Stimulated activated CD4-positive, alpha-beta T cell treated with anti-CD3 and anti-CD28 coated beads, TNF-alpha, amount 100 ng/mL, for 48 hours (primary cell): ENCODE data around the gene ABCB9.
"Not testable (repeated sequence)": the region's sequence is repeated elsewhere in the genome, so short reads cannot be mapped to it uniquely, and the experiment has no call there.

Experiments
- DNase-seq, 3 donors: peaks; one replicate each; pipeline ENCODE4 v3.0.0-alpha.2; 2020; ENCODE audit warnings: low read depth in 3 of 3

Gene ABCB9

GRCh38 chr12:122937622-122938091 is 28.6 kb downstream of the ABCB9 start:
- no peak for DNase-seq

DNA sequence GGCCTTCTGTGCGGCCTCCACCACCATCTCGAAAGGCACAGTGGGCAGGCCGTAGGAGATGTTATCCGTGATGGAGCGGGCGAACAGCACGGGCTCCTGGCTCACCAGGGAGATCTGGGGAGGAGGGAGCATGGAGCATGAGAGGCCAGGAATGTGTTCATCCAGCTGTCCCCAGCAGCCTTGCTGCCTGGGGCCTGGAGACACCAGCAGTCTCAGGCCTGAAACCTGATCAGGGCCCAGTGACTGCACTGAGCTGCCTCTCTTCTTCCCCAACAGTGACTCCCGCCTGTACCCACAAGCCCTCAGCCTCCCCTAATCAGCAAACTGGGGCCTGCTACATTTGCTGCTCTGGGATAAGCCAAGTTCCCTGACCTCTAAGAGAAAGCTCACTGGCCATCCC is 30.9 kb downstream of the ABCB9 start:
- no peak for DNase-seq

GRCh38 chr12:122934722-122935121 is 31.5 kb downstream of the ABCB9 start:
- no peak for DNase-seq

DNA sequence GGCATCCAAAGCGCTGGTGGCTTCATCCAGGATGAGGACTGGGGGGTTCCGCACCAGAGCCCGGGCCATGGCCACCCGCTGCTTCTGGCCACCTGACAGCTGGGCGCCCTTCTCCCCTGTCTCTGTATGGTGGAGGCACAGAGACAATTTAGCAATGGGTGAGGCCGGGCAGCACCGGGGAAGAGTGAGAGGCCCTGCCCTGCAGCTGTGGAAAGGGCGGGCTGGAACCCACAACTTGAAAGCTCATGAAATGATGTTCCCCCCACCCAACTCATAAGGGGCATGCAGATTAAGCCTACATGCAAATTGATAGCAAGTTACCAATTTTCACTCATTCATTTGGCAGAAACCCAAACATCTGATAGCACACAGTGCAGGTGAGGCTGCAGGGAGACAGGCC is 34.1 kb downstream of the ABCB9 start:
- DNase-seq: no peak

DNA sequence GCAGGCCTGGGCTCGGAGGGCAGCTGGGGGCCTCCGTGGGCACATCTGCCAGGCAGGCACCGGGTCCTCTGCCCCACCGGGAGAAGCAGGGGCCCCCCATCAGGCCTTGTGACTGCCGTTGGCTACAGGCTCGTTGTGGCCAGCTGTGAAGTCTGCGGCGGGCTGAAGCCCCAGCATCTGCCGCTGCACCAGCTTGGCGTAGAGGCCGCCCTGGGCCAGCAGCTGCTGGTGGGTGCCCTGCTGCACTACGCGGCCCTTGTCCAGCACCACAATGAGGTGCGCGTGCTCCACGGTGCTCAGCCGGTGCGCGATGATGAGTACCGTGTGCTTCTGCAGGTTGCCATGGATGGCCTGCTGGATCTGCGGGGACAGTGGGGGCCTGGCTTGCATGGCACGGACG is 36.5 kb downstream of the ABCB9 start:
- DNase-seq: no peak

GRCh38 chr12:122929148-122929538 is 37.1 kb downstream of the ABCB9 start:
- no peak for DNase-seq

DNA sequence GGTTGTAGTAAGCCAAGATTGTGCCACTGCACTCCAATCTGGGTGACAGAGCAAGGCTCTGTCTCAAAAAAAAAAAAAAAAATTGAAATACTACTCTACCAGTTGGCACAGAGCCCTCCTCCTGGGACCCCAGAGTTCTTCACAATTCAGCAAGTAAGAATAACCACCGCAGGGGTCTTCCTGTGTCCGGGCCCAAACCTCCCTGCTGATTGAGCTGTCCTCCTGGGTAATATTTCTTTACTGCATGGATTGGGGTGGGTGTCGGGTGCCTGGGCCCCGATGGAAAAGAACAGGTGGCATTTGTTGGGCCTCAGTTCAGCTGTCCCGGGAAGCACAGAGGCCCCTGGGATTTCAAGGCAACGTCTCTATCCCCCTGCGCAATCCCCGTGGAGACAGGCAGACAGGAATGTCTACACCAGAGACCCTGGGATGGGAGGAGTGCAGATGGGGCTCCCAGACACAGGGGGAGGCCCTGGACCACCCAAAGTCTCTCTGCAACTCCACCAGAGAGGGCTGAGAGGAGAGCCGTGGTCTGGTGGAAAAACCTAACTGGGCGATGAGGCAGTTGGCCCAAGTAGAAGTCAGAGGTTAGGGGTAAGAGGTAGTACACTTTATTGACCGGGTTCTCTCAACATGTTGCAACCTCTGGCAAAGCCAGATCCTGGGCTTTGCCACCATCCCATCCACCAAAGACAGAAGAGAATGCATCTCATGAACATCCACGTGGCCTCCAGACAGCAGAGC is 37.7 kb downstream of the ABCB9 start:
- DNase-seq: no peak

- DNase-seq: no peak
These were observed 38.4 kb downstream of the ABCB9 start for GRCh38 chr12:122927756-122928403.

DNA sequence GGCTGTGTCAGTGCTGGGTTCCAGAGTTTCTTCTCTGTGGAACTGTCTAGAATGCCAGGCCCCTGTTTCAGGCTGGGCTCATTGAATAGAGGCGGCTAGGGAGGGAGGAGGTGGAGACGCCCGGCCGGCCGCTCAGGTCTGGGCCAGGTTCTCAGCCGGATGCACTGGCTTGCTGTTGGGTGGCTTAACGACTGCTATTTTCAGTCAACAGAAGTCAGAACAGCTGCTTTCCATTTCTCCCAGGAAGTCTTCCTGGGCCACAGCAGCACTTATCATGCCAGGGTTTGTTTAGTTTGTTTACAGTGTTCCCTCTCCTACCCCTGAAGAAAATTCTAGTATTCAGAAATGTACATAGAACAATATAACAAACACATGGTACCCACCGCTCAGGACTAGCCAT is 44.3 kb downstream of the ABCB9 start:
- no peak for DNase-seq

DNA sequence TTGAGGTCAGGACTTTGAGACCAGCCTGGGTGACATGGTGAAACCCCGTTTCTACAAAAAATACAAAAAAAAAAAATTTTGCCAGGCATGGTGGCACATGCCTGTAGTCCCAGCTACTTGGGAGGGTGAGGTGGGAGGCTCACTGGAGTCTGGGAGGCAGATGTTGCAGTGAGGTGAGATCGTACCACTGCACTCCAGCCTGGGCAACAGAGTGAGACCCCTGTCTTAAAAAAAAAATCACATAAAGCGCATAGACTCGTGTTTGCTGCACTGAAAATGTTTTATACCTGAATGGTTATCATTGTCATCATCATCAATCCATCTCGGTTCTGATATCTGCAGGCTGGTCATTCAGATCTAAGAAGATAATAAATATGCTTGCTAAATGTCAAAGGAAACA is 45.6 kb downstream of the ABCB9 start:
- no peak for DNase-seq

- no peak for DNase-seq
These were observed 47.4 kb downstream of the ABCB9 start for GRCh38 chr12:122918827-122919226.

DNA sequence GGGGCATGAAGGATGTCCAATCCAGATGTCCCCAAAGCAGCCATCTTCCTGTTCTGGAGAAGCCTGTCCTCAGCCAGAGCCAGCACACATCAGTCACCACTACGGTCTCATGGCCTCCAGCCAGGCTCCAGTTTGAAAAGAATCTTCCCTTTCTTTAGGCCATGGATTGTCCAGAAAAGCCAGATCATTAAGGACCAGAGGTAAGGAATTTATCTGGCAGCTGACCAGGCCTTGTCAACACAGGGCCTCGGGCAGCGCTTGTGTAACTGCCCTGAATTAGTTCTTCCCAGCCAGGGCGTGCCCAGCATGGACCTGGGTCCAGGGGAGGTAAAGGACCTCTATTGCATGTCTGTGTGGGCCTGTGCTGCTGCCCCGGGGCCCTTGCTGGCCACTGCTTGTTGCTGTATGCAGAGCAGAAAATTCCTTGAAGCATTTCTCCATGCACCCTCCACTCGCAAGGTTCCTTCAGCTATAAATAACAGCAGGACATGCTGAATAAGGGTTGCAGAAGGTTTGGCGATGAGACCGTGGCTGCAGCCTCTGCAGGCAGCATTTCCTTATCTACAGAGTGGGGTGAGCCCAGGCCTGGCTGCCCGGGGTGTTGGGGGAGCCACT is 48.6 kb downstream of the ABCB9 start:
- no peak for DNase-seq

GRCh38 chr12:122909442-122910288 is 56.6 kb downstream of the ABCB9 start:
- no peak for DNase-seq

GRCh38 chr12:122908915-122909314 is 57.3 kb downstream of the ABCB9 start:
- no peak for DNase-seq

DNA sequence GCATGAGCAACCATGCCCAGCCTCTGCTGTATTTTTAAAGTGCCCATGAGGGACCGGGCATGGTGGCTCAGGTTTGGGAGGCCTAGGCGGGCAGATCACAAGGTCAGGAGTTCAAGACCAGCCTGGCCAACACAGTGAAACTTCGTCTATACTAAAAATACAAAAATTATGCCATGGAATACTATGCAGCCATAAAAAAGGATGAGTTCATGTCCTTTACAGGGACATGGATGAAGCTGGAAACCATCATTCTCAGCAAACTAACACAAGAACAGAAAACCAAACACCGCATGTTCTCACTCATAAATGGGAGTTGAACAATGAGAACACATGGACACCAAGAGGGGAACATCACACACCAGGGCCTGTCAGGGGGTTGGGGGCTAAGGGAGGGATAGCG is 61.0 kb downstream of the ABCB9 start:
- DNase-seq: not testable (repeated sequence)

DNA sequence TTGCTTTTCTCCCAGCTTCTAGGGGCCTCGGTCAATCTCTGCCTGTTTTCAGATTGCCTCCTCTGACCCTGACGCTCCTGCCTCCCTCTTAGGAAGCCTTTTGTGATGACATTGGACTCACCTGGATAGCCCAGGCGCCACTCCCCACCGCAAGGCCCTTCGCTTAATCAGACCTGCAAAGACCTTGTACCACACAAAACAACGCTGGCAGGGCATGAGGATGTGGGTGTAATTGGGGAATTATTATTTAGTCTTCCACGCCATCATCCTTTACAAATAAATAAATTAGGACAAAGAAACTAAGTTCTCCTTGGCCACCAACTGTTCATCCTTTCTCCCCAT is 62.6 kb downstream of the ABCB9 start:
- DNase-seq: no peak

GRCh38 chr12:122902854-122903692 is 63.2 kb downstream of the ABCB9 start:
- no peak for DNase-seq

DNA sequence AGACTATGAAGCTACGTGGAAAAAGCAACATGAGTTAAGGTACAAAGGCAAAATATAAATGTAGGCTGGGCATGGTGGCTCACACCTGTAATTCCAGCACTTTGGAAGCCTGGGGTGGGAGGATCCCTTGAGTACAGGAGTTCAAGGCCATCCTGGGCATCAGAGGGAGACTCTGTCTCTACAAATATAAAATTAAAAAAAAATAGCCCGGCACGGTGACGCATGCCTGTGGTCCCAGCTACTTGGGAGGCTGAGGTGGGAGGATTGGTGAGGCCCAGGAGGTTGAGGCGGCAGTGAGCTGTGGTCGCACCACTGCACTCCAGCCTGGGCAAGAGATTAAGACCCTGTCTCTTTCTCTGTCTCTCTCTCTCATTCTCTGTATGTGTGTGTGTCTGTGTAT is 66.4 kb downstream of the ABCB9 start:
- no peak for DNase-seq

DNA sequence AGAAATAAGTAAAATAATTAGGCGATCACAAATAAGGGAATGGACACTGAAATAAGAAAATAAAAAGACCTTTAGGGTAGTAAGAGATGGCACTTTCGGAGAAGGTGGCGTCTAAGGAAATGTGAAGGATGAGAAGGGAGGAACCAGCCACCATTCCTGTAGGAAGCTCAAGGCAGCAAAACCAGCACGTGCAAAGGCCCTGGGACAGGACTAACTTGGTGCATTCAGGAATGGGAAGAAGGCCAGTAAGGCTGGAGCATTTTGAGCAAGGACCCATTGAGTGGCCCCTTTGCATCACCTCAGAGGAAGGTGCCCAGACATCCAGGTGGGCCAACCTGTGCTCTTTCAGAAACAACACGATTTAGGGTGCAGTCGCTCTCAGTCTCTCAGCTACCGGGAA is 69.6 kb downstream of the ABCB9 start:
- no peak for DNase-seq

DNA sequence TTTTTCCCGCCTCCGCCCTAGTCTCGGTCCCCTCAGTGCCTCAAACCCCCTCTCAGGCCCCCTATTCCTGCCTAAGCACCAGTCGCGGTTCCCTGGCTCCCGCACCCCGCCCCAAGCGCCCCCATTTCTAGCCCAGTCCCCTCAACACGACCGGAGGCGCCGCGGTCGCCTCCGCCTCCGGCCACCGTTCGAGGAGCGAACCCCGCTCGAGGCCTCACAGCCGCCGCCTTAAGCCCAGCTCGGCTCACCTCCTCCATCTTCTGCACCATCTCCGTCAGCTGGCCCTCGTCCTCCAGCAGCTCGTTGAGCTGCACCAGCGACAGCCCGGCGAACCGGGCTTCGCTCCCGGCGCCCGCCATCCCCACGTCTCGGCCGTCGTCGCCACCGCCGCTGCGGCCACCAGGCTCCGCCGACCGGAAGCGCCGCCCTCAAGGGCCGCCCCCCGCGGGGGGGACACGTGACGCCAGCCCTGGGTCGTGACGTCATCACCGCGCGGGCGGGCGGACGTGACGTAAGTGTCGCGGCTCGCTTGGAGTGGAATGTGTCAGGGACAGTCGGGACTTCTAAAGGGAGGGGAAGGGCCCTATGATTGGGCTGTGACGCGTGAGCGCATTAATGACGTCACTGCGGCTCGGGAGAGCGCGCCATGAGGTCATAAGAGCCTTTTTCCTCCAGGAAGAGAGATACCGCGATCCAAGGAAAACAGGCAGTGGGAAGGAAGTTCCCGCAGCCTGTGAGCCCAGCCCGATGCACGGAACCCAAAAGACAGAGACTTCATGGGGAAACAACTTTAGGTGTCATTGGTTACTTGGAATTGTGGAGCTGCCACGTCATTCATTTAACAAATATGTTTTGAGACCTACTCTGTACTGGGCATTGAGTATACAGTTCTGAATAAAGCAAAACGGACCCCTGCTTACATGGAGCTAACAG is 70.3 kb downstream of the ABCB9 start, which contains the start of gene VPS37B:
Gene VPS37B (minus strand): TSS at position 421 of the 933 bp plus-strand sequence. CDS start 62 bp downstream, at position 359.
- peak; percentile 64 to 81 (median 77) for DNase-seq
